HG02588 (cell line): ENCODE results near the gene CLEC14A.

Experiments used
- ATAC-seq: cut with Tn5 transposase; IDR thresholded peaks from one replicate; pipeline ENCODE4 v1.9.1; 2021; ENCODE audit warnings: mild to moderate bottlenecking, moderate library complexity; ENCODE audit not compliant: unreplicated experiment

Gene CLEC14A

GRCh38 chr14:38250331-38250730 lies 5.6 kb downstream of the CLEC14A start:
- no peak for ATAC-seq

GRCh38 chr14:38248321-38249028 lies 7.4 kb downstream of the CLEC14A start:
- ATAC-seq = no peak

GRCh38 chr14:38243696-38244240 lies 12.1 kb downstream of the CLEC14A start:
- ATAC-seq = no peak

- ATAC-seq = no peak
Observed at GRCh38 chr14:38238878-38239277, 17.0 kb downstream of the CLEC14A start.

GRCh38 chr14:38238332-38238731 lies 17.6 kb downstream of the CLEC14A start:
- ATAC-seq = no peak

- no peak for ATAC-seq
Observed at GRCh38 chr14:38233218-38233617, 22.7 kb downstream of the CLEC14A start.

- no peak for ATAC-seq
Observed at GRCh38 chr14:38226366-38226765, 29.5 kb downstream of the CLEC14A start.

- no peak for ATAC-seq
Observed at GRCh38 chr14:38225946-38226345, 29.9 kb downstream of the CLEC14A start.

GRCh38 chr14:38224338-38224737 lies 31.6 kb downstream of the CLEC14A start:
- ATAC-seq = no peak

GRCh38 chr14:38221077-38221476 lies 34.8 kb downstream of the CLEC14A start:
- ATAC-seq = no peak

- no peak for ATAC-seq
Observed at GRCh38 chr14:38217553-38217952, 38.3 kb downstream of the CLEC14A start.

- ATAC-seq = no peak
Observed at GRCh38 chr14:38213001-38213400, 42.9 kb downstream of the CLEC14A start.

- ATAC-seq = no peak
Observed at GRCh38 chr14:38212111-38212510, 43.8 kb downstream of the CLEC14A start.

- ATAC-seq = no peak
Observed at GRCh38 chr14:38211255-38211735, 44.6 kb downstream of the CLEC14A start.

GRCh38 chr14:38210587-38211216 lies 45.2 kb downstream of the CLEC14A start:
- ATAC-seq = no peak

GRCh38 chr14:38209572-38210557 lies 46.0 kb downstream of the CLEC14A start:
- no peak for ATAC-seq

GRCh38 chr14:38208618-38209562 lies 47.0 kb downstream of the CLEC14A start:
- no peak for ATAC-seq

- ATAC-seq = no peak
Observed at GRCh38 chr14:38207736-38208617, 47.9 kb downstream of the CLEC14A start, which contains the start of gene SSTR1. TSS of gene SSTR1 (plus strand) at chr14:38207904. CDS start at chr14:38209390, 1,486 bp downstream.

- ATAC-seq = no peak
Observed at GRCh38 chr14:38207377-38207735, 48.5 kb downstream of the CLEC14A start.
